Endometrial microvascular endothelial cells (primary cell): ENCODE data around the gene DMTF1. TPM values are rescaled to one million over a fixed set of nuclear protein-coding genes. Genes with fewer than 3 reads are reported as not detected.

ENCODE experiments used
- in situ Hi-C: cut with HindIII; loops from 2 replicates; pipeline ENCODE4 v1.10.0; 2017; ENCODE audit warnings: low sequenced_read_pairs, low pct_unique_long_range_greater_than_20kb; ENCODE audit errors: inconsistent ontology term
- total RNA-seq: library from RNA; depleted of rRNA; stranded (reverse); fragments of >200 nt; gene quantifications from one replicate; pipeline ENCODE4 v1.2.3, GENCODE V29; 2015; ENCODE audit errors: inconsistent ontology term

The DMTF1 gene
- total RNA-seq, 1 donor from 2014 or later, result 21.1 TPM

DNA sequence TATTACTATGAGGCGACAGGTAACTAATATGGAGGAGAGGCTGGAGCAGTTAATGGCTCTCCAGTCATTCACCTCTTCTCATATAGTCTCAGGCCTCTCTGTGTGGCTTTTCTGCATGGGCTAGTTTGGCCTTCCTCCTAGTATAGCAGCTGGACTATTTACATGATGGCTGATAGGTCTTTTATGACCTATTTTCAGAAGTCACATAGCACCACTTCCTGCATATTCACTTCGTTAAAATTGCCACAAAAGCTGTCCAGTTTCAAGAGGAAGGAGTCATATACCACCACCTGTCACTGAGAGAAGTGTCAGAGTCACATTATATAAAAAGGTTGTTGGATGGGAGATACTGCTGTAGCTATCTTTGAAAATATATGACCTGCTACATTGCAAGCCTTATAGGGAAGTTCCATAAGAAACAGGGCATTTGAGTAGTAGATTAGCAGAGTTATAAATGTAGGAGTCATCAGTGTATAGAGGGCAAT, 8.0 kb upstream of the DMTF1 start:
- in situ Hi-C loops, result no loop called here

DNA sequence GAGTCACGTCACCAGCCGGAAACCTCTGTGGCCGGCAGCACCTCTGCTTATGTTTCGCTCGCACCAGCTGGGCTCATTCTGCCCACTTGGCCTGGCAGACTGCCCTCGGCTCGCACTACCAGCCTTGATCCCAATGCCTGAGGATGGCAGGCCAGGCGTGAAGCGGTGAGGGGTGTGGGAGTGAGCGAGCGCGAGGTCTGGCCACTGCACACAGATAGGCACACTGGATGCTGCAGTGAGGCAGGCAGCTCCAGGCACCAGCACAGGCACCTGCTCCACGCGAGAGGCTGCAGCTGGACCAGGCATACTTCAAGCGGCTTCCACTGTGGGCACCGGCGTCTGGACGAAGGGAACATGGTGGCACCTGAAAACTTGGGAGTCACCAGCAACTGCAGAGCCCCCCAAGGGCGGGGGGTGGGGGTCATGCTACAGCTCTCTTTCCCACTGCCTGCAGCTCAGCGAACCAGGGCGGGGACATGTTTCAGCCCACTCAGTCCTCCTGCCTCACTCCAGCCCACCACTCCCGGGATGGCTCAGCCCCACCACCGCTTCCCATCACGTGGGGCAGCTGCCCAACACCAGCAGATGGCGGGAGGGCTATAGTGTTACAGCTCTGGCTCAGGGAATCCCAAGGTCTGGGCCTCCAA, 5.4 kb upstream of the DMTF1 start:
- in situ Hi-C loops, result no loop called here

DNA sequence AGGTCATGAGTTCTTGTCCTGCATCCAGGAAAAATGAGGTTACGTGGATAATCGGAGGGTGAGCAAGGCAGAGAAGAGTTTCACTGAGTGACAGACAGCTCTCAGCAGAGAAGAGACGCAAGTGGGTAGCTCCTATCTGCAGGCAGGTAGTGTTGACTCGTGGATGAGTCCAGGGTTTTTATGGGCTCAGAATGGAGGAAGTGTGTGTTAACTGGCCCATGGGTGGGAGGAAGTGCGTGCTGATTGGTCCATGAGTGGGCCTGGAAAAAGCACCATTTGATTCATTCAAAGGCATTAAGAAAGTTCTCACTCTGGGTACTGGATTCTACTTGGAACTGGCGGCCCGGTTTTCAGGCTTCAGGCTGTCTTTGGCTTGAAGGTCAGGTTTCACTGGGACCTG, 4.8 kb upstream of the DMTF1 start:
- in situ Hi-C loops, result no loop called here

DNA sequence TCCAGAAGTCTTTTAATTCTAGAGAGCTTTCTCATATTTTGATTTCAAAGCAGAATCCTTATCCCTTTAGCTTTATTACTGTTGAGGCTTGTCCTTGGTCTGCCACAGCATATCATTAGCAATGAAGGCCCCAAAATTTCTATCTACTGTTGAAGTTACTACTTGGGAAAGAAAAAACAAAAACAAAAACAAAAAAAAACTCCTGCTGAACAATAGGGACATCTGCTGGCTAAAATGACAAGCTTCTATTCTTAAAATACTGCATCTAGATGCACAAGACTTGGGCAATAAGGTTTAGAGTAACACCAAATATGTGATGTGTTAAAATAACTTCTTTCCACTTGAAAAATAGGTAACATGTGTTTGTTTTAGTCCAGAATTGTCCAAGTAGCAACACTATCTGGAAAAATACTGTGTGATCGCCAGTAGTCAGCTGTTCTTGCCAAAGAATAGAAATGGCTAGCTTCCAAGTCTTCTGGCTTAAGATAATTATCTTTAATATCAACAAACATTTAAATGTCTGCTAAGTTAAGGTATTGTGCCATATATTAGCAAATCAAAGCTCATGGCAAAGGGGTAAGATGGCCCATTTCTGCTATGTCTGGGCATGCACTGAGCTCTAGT, 3.8 kb upstream of the DMTF1 start:
- in situ Hi-C loops, result no loop called here

DNA sequence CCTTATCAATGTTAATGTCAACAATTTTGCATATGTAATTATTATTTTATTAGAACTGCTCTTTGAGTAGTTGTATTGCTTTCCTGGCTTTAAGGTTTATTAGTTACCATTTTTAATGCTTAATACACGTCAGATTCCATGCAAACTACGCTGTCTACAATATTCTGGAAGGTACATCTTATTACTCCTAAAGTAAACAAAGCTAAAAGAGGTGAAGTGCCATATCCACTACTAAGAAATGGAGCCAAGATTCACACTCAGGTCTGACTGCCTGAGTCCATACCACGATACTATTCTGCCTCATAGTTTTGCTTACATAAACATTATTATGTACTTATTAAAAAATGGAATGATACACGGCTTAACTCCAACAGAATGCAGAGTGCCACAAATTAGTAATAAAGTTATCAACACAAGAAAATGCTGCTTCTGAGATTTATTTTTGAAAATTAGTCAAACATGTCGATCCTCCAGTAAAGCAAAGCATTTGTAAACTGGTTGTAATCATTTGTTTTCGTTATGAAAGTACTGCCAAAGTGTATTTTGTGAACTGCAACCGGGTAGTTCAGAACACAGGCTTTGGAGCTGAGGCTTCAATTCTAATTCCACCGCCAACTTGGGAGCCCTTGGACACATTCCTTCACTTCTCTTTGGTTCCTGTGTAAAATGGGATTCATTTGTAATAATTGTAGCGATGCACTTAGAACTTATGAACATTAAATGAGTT, 1.1 kb upstream of the DMTF1 start:
- in situ Hi-C loops, result no loop called here

DNA sequence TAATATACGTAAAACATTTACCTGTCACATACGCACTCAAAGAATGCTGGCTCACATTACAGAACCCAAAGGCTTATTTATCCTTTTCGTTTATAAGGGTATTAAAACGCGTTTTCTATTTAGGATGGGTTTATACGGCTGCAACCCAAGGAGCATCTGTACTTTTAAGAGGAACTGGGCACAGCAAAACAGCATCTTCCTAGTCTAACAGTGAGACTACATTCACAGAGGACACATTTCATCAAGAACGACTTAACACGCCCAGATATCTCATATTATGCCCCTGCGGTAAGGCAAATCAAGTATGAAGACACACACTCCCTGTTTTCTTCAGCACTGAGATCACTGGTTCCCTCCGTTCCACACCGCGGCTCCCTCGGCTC, 533 bp upstream of the DMTF1 start:
- in situ Hi-C loops, result no loop called here

DNA sequence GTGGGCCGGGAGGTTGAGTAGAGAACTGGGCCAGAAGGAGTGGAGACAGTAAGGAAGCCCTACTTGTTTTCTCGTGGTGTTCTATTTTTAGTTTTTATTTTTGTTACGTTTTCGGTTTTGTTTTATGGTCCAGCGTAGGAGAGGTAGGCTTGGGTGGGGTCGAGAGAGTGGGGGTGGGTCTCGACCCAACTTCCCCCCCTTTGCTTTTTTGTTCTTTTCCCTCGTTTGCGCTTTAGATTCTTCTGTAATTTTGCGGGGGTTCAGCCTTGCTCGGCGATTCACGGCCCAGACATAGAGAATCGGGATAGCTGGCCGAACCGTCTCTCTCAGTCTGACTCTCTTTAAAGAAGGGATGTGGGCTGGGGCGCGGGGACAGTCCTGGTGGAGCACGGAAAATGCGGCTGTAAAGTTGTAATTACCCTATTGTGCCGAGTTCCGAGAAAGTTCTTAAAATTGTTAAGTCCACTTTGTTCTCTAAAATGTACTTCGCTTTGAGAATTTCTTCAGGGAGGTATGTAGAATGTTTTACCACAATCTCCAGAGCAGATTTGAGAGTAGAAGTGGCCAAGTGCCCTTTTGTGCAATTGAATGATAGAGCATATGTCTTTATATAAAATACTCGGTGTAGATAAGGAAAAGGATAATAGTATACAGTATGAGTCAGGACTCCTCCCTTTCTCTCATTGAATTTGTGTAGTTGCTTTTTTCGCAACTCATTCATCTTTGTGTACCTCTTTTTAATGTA, 816 bp downstream of the DMTF1 start:
- in situ Hi-C loops, result no loop called here

DNA sequence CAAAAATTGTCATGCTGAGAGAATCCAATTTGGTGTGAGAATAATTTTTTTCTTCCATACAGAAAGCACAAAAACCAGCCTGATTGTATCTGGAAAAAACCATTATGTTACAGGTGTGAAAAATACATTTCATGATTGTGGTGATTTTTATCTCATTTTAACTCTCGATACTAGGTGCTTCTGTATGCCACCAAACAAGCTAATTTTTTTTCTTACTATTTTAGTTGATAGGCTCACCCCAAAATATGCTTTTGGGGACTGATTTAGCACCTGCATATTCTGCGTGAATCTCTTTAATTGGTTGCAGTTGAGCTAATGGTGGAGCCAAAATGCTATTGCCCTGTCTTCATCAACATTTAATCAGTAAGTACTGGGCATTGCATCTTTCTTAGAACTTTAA, 1.9 kb downstream of the DMTF1 start:
- in situ Hi-C loops, result no loop called here

DNA sequence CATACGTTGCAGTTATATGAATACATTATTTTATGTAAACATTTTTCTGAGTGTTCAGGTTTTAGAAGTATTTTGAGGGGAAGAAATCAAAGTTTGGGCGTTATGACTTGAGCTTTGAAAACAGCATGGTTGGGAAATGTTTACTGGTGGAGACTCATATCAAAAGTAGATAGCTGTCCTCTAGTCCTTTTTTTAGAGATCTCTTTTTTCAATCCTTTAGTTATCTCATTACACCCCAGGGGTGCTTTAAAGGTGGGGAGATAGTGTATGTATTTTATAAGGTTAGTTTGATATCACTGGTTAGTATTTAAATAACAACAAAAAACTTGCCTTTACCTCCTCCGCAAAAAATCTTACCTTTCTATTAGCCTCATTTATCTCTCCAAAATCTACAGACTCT, 2.3 kb downstream of the DMTF1 start:
- in situ Hi-C loops, result no loop called here

DNA sequence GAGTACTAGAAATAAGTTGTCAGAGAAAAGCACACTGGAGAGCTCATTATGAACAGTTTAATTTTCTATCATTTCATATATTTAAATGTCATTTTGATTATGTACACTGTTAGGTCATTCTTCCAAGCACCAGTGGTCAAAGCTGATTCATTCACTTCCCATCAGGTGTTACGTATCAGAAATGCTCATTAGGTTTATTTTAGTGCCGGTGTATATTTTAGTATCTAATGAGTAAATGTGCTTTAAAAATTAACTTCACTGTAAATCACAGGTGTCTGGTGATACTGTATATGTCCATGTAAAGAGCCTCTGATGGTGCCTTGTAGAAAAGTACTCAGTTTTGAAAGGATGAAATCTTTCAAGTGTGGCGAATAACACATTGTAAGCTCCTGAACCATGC, 3.5 kb downstream of the DMTF1 start:
- in situ Hi-C loops, result no loop called here

DNA sequence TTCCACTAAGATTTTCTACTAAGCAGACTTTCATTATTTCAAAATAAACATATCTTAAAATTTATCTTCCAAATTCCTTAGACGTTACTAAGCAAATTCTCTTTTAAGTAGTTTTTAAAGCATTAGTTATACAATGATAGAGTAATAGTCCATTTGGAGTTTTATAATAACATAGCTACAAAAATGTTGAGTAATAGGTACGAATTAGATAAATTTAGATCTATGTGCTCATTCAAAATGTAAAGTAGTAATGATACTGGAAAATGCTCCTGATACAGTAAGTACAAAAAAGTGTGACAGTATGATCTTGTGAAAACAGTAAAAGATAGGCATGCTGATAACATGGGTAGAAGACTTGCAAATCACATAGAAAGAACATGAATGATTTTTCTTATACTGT, 4.5 kb downstream of the DMTF1 start:
- in situ Hi-C loops, result no loop called here

DNA sequence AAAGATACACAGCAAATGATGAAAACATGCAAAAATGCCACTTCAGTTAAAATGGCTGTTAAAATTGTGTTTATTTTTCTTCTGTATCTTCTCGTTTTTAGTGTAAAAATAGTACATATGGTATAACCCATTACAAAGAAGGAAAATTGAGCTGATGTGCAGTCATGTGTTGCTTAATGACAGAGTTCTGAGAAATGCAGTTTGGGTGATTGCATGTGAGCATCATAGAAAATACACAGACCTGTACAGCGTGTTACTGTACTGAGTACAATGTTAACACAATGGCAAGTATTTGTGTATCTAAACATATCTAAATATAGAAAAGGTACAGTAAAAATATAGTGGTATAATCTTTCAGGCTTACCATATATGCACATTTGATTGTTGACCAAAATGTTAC, 7.3 kb downstream of the DMTF1 start:
- in situ Hi-C loops, result no loop called here

DNA sequence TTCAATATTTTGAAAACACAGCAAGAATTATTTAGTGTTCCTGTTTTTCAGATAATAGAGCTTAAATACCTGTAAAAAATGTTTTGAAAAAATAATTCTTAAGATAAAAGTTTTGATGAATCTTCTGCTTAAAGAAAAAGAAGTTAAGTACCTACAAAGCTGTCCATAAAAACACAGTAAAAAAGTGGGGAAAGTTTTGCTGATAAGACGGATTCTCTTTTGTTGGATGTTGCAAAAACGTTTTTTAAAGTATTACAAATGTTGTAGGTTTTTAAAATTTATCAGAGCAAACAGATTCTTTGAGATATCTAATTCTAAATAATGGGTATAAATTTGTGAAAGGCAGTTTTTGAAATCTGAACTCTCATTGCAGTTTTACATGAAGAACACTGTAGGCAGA, 12.2 kb downstream of the DMTF1 start:
- in situ Hi-C loops, result no loop called here

DNA sequence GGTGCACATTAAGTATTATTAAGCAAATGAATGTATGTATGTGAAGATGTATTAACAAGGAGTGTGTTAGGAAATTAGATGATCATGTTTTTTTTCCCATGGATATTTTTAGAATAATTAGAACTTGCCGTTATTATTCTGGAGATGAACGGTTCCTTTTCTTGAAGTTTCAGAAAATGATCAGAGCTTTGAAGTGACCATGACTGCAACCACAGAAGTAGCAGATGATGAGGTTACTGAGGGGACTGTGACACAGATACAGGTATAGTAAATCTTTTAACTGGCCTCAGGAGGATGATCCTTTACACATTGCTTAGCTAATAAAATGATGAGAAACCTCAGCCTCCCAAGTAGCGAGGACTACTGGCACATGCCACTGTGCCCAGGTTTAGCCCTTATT, 18.6 kb downstream of the DMTF1 start:
- in situ Hi-C loops, result no loop called here

DNA sequence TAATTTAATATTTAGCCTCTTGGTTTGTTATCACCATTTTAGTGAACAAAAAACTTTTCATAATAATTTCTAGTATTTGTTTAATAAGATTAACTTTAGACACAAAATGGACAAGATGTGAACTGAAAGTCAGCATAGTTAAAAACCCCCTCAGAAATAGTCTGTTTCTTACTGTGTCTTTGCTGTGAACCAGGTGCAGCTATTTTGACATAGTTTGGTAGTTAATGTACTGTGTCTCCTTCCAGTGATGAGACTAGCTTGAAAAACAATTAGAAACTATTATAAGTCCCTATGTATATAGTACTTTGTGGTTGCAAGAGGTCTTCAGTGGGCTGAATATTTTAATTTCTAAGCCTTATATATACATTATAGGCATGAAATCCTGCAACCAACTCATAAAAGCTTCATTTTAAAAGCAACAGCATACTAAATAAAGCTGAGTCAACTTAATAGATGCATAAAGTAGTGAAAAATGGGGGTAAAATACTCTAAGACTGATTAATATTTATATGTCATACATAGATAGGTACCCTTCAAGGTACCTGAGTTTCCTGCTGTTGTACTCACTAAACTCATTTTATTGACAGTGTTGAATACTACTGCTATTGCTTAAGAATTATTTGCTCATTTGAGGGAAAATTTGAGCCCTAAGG, 19.2 kb downstream of the DMTF1 start:
- in situ Hi-C loops, result no loop called here

DNA sequence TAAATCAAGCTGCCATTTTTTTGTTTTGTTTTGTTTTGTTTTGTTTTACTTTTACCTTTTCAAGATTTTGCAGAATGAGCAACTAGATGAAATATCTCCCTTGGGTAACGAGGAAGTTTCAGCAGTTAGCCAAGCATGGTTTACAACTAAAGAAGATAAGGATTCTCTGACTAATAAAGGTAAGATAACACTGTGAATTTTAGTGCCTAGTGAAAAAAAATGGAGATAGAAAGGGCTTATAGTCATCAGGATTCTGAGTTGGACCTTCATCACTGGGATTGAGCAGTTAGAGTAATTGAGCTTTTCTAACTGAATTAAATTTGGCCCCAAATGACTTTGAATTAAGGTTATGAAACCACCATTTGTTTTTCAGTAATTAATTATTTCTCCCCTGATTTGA, 21.2 kb downstream of the DMTF1 start:
- in situ Hi-C loops, result no loop called here

DNA sequence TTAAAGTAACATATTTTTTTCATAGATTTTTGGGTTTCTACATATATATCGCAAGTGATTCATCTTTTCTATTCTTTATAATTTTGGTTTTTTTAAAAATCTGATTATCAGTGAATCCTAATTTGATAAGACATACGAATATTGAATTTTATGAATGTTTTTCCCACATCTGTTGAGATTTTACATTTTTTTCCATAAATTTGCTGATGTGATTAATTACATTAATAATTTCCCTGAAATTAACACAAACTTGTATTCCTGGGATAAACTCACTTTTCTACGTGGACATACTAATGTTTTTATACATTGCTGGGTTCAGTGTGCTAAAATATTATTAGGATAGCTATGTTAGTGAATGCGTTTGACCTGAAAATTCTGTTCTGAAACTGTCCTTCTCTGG, 26.1 kb downstream of the DMTF1 start:
- in situ Hi-C loops, result no loop called here

DNA sequence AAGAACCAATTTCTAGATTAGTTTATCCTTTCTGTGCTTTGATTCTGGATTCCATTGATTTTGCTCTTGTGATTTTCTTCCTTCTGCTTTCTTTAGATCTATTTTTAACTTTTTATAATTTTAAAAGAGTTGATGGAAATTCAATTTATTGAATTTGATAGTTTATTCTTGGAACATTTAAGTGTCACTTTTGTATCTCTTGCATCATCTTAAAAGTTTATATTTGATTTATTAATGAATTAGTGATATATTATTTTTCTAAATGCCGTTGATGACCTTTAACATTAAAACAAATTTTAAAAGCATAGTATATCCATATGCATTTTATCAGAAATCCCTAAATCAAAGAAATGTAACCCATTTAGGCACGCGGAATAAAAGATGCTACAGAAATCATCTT, 26.9 kb downstream of the DMTF1 start:
- in situ Hi-C loops, result no loop called here

DNA sequence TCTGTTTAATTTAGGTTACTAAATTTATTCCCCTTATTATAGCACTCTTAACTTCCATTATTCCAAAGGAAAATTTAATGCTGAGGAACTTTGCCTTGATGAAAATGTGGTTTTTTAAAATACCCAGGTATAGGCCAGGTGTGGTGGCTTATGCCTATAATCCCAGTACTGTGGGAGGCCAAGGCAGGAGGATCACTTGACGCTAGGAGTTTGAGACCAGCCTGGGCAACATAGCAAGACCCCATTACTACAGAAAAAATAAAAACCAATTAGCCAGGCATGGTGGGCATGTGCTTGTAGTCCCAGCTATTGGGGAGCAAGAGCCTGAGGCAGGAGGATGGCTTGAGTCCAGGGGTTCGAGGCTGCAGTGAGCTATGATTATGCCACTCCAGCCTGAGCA, 34.9 kb downstream of the DMTF1 start:
- in situ Hi-C loops, result no loop called here
